HG03558 (cell line): ENCODE measurements around the gene CACNA1C.
"Not testable (repeated sequence)": the region's sequence is repeated elsewhere in the genome, so short reads cannot be mapped to it uniquely, and the experiment has no call there.

Experiments used
- ATAC-seq: cut with Tn5 transposase; IDR thresholded peaks from one replicate; pipeline ENCODE4 v1.9.1; 2021; ENCODE audit warnings: moderate number of reproducible peaks; ENCODE audit not compliant: unreplicated experiment; ENCODE audit errors: extremely low read depth

CACNA1C gene

GRCh38 chr12:2693980-2694610 is 641.3 kb downstream of the CACNA1C start:
- no peak for ATAC-seq

GRCh38 chr12:2696136-2696535 is 643.3 kb downstream of the CACNA1C start:
- no peak for ATAC-seq

DNA sequence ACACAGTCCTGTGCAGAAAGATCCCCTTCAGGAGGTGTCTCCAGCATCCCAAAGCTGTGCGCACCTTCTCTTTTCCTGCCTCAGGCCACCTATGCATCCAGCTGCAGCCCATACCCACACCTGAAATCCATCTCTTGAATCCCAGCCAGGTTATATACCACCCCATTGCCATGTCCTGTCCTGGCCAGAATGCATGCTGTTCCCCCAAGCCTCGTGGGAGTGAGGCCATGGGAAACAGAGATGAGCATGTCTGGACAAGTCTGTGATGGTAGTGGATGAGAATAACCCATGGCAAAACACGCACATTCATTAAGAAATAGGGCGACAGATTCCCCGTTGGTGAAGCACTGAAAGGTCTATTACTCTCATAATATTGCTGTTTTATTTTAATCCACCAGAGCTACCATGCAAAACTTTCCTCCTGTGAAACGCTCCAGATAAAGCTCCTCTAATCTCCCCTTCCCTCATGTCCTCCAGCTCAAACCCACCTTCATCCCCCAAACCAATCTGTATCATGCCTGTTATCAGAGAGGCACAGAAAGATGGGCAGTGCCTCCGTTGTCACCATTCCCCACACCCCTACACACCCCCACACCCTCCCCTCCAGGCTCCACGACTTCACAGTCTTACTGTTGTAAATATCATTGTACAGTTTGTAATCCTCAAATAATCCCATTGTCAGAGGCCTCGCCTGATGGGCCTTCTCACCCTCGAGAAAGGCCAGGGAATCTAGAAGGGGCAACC is 644.4 kb downstream of the CACNA1C start:
- no peak for ATAC-seq

DNA sequence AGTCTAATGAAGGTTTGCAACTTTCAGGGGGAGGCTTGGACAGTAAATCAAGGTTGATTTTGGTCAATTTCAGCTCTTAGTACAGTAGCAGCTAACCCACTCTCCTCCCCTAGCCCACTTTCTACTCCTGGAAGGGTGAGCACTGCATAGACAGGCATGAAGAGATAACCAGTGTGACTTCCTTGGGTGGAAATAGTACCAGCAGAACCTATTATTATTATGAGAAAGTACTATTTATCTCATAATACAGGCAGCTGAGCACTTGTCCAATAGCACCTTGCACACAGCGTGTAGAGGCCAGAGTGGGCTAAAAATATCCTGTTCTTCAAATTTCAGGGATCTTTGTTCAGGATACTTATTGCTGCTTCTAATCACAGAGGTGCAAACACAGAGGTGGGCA is 645.8 kb downstream of the CACNA1C start:
- ATAC-seq = no peak

GRCh38 chr12:2710701-2711100 is 657.9 kb downstream of the CACNA1C start:
- no peak for ATAC-seq

DNA sequence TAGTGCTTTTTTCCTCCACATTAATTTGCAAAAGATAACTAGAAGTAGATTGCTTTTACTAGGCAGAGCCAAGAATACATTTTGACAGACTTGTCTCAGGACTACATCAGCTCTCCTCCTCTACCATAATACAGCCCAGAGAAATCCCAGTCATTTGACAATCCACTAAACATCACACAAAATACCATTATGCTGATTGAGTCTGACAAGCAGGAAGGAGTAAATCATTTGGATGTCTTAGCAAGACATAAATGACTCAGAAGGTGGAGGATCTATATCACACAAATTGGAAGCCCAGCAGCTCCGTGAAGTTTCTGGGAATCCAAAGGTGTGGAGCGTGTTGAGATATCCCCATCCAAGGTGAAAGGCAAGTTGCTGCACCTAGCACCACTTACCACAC is 666.6 kb downstream of the CACNA1C start:
- ATAC-seq = no peak

DNA sequence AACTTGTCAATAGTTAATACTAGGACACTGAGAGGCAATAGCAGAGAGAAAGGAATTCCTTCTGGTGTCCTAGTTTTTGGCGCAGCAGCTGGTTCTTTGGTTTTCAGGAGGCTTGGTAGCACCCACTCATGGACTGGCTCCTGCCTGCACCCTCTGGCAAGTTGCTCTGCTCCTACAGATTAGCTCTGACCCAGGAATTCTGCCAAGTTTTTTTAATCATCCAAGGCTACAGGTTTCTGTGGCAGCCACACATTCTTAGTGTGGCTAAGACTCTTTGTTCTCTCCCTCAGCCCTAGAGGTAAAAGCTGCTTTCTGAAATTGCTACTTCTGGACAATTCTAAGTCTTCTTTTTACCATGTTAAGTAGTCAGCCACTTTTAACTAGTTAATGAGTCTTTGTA is 670.0 kb downstream of the CACNA1C start:
- no peak for ATAC-seq

DNA sequence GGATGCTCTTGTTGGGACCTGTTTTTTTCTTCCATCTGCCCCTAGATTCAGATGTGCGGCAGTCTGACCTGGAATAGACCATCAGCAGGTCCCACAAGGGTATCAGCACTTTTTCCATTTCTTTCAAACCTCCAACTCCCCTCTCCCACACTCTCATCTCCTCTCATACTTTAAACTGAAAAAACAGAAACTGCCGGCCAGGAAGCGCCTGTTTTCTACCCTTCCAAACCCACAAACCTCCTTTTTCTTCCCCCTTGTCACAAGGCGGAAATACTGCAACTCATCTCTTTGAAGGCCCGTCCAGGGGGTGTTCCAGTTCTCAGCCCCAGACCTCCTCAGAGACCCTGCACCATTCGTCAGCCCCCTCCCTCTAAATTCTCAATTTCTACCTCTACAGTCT is 679.5 kb downstream of the CACNA1C start:
- ATAC-seq = no peak

DNA sequence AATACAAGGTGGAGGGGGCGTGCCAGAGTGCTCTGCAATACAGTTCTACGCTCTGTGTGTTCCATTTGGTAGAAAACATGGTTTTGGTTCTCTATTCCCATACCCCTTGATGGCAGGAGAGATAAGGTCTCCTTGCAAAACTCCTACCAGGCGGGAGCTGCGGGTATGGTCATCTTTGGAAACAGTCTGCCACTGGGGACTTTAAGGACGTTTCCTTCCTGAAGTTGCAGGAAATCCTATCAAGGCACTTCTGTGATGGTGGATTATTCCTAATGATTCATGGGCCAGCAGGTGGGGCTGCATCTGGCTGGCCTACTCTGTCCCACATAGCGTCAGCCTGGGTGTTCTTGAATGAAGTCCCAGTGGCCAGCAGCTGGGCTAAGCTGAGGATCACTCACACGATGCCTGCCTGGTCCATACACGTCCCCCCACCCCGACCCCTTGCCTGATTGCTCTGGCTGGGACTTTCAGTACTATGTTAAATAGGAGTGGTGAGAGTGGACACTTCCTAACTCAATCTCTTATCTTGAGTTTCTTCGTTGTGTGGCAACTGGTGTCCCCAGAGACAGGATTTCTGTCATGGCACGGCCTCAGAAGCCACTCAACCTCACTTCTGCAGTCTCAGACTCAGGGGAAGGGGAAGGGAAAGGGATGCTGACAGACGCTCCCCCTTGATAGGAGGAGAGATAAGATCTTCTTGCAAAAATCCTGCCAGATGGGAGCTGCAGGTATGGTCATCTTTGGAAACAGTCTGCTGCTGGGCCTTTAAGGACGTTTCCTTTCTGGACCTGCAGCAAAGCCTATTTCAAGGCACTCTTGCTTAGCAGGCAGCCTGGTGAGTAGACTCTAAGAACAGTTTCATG is 680.9 kb downstream of the CACNA1C start:
- ATAC-seq = no peak

- no peak for ATAC-seq
Observed at GRCh38 chr12:2735432-2735831, 682.6 kb downstream of the CACNA1C start.

DNA sequence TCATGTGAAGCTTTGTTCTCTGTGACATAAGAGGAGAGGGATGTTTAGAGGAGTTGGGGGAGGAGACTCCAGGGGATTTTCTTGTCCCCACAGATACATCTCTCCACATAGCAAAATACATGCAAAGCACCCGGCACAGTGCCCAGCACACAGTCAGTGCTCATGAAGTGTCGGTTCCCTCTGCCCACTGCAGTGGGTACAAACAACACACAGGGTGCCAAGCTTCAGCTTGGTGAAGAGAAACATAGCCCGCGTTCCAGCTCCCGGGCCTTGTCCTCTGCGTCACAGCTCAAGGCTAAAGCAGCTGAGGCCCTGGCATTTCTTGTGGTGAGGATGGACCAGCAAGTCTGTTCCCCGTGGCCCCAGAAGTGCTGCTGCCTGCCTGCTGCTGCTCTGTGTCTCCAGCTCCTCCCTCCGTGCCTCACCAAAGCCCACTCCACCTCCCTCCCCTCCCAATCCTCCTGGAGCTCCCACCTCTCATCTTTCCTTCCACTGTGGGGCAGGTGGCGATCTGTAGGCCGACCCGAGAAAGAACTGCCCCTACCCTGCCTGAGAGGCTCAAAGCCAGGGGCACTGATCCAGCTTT is 685.0 kb downstream of the CACNA1C start:
- no peak for ATAC-seq

DNA sequence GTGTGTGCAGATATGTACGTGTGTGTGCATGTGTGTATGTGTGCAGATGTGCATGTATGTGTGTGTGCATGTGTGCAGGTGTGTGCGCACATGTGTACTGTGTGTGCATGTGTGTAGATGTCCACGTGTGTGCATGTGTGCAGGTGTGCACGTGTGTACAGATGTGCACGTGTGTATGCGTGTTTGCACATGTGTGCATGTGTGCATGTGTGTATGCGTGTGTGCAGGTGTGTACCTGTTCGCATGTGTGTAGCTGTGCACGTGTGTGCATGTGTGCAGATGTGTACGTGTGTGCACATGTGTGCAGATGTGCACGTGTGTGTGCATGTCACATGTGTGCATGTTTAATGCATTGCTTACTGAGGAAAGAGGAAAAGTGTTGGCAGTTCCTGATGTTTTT is 686.3 kb downstream of the CACNA1C start:
- ATAC-seq = no peak

- no peak for ATAC-seq
Observed at GRCh38 chr12:2739832-2740641, 687.2 kb downstream of the CACNA1C start.

DNA sequence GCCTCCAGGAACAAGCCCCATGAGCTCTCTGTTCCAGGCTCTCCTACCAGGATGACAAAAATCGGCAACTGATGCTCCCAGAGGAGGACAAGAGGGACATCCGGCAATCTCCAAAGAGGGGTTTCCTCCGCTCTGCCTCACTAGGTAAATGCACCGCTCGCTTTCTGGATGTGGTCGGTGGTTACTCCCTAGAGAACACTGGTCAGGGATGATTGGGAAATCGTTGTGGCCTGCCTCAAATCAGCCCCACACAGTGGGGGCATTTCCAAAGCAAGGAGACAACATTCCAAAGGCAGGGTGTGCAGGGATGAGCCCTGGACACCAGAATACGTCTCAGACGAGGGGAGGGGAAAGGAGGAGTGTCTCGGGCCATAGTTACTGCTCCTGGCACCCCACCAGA is 689.2 kb downstream of the CACNA1C start:
- ATAC-seq = not testable (repeated sequence)

DNA sequence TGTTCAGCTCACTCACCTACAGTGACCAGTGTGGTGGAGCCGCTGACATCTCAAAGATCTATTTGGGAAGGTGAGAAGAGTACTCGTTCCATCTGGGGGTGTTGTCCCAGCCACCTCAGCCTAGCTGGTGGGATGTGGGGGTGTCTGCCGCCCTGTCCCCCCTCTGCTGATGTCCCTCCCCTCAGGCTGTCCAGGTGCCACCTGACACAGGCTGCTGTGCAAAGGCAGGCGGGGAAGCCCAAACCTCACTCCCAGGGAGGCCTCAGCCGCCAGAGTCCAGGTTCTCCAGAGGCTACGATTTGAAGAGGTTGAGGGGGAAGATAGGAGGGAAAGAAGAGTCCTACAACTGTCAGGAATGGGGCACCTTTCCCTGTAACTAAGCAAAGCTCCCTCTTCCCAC is 690.7 kb downstream of the CACNA1C start:
- no peak for ATAC-seq

GRCh38 chr12:2745655-2746054 is 692.9 kb downstream of the CACNA1C start:
- ATAC-seq = no peak
